GM12892 (cell line): ENCODE data around the gene TDP2.

Experiments used
- POLR2A ChIP-seq: IDR thresholded peaks from 2 replicates; pipeline ENCODE4 v1.6.1; 2011; ENCODE audit warnings: low read depth, low read length, control low read depth
- POLR2AphosphoS5 ChIP-seq: IDR thresholded peaks from 2 replicates; pipeline ENCODE4 v1.6.1; 2011; ENCODE audit warnings: low read depth, low read length, control low read depth
- TAF1 ChIP-seq: IDR thresholded peaks from 2 replicates; pipeline ENCODE4 v1.6.1; 2011; ENCODE audit warnings: low read depth, mild to moderate bottlenecking, control low read depth, low read length, borderline replicate concordance

- TF ChIP-seq TAF1, result no peak
- TF ChIP-seq POLR2AphosphoS5, result no peak
- no peak for TF ChIP-seq POLR2A
Observed at GRCh38 chr6:24696097-24696496, 29.4 kb upstream of the TDP2 start.
